Activated T-helper 17 cell treated with anti-CD3 and anti-CD28 coated beads, Interleukin-2, amount 50 U/mL, for 72 hours (primary cell): Measurements from ENCODE around the gene FKBP6. TPM values are rescaled to one million over a fixed set of nuclear protein-coding genes. Genes with fewer than 3 reads are reported as not detected.
"Not testable (repeated sequence)": the region's sequence is repeated elsewhere in the genome, so short reads cannot be mapped to it uniquely, and the experiment has no call there.

Experiments used
- ATAC-seq: fragments of 150-1000 bp; cut with Tn5 transposase; replicated peaks from 2 replicates; pipeline ENCODE4 v1.10.0; 2021; ENCODE audit warnings: mild to moderate bottlenecking, moderate library complexity
- H3K27ac Mint-ChIP-seq: one replicate; pipeline ENCODE4 v1.8.0; 2022; ENCODE audit warnings: mixed read lengths
- H3K27me3 Mint-ChIP-seq: one replicate; pipeline ENCODE4 v1.8.0; 2022; ENCODE audit warnings: mixed read lengths
- H3K36me3 Mint-ChIP-seq: one replicate; pipeline ENCODE4 v1.8.0; 2022; ENCODE audit warnings: low read depth, mild to moderate bottlenecking, mixed read lengths
- H3K4me1 Mint-ChIP-seq: one replicate; pipeline ENCODE4 v1.8.0; 2022; ENCODE audit warnings: mixed read lengths
- H3K4me3 Mint-ChIP-seq: one replicate; pipeline ENCODE4 v1.8.0; 2022; ENCODE audit warnings: mild to moderate bottlenecking, mixed read lengths
- H3K9me3 Mint-ChIP-seq: one replicate; pipeline ENCODE4 v1.8.0; 2022; ENCODE audit warnings: mixed read lengths
- total RNA-seq, 2 donors: library from RNA; stranded (reverse); gene quantifications; one replicate each; pipeline ENCODE4 v1.2.3, GENCODE V29; 2022

The FKBP6 gene, protein sequence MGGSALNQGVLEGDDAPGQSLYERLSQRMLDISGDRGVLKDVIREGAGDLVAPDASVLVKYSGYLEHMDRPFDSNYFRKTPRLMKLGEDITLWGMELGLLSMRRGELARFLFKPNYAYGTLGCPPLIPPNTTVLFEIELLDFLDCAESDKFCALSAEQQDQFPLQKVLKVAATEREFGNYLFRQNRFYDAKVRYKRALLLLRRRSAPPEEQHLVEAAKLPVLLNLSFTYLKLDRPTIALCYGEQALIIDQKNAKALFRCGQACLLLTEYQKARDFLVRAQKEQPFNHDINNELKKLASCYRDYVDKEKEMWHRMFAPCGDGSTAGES
- not detected for total RNA-seq

DNA sequence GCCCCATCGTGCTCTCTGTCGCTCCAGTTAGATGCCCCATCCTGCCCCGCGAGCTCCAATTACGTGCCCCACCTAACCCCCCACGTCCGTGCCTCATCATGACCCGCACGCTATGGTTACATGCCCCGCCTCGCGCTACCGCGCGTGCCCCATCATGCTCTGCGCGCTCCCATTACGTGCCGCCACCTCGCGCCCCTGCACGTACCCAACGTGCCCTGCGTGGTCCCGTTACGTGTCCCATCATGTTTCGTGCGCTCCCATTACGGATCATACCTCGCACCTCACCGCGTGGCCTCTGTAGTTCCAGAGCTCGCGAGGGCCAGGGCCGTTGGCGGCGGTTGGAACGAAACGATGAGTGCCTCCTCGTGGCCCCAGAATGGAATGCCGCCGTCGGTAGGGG, at the start of gene FKBP6, which contains the start of gene TRIM50:
FKBP6 (plus strand) TSS at position 240 of the 400 bp plus-strand sequence. CDS start 268 bp downstream, outside the sequence.
TRIM50 (minus strand) TSS at position 161 of the 400 bp plus-strand sequence. CDS start 3,295 bp downstream, outside the sequence.
- H3K4me3 Mint-ChIP-seq, H3K36me3 Mint-ChIP-seq, H3K9me3 Mint-ChIP-seq, H3K4me1 Mint-ChIP-seq, H3K27ac Mint-ChIP-seq, ATAC-seq, H3K27me3 Mint-ChIP-seq: not testable (repeated sequence)

DNA sequence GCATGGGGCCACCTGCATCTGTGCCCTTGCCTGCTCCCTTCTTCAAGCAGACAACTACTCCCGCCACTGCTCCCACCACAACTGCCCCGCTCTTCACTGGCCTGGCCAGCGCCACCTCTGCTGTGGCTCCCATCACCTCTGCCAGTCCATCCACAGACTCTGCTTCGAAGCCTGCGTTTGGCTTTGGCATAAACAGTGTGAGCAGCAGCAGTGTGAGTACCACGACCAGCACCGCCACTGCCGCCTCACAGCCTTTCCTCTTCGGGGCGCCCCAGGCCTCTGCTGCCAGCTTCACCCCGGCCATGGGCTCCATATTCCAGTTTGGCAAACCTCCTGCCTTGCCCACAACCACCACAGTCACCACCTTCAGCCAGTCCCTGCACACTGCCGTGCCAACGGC, 30.7 kb upstream of the FKBP6 start:
- not testable (repeated sequence) for H3K4me3 Mint-ChIP-seq, H3K27ac Mint-ChIP-seq, H3K36me3 Mint-ChIP-seq, H3K4me1 Mint-ChIP-seq, ATAC-seq, H3K9me3 Mint-ChIP-seq, H3K27me3 Mint-ChIP-seq

DNA sequence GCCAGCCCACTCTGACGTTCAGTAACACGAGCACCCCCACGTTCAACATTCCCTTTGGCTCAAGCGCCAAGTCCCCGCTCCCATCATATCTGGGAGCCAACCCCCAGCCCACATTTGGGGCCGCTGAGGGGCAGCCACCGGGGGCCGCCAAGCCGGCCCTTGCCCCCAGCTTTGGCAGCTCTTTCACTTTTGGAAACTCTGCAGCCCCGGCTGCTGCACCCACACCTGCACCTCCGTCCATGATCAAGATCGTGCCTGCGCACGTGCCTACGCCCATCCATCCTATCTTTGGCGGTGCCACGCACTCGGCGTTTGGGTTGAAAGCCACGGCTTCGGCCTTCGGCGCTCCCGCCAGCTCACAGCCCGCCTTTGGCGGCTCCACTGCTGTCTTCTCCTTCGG, 30.3 kb upstream of the FKBP6 start:
- not testable (repeated sequence) for H3K4me3 Mint-ChIP-seq, H3K27me3 Mint-ChIP-seq, H3K9me3 Mint-ChIP-seq, H3K4me1 Mint-ChIP-seq, ATAC-seq, H3K27ac Mint-ChIP-seq, H3K36me3 Mint-ChIP-seq

DNA sequence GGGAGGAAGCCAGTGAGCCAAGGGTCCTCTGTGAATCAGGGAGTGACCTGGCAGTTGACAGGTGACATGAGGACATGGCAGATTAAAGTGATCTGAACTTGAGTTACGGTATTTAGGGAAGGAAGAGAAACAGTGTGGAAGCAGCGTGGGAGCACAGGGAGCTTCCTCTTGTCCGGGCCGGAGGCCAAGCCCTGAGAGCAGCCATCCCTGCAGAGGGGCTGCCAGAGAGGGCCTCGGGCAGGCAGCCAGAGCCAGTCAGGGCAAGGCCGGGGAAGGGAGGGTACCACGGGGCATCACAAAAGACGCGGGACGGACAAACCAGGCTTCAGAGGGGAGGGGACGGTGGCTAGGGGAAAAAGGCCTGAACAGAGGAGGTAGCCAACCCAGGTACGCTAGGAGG, 28.1 kb upstream of the FKBP6 start:
- H3K4me1 Mint-ChIP-seq, H3K27ac Mint-ChIP-seq, H3K4me3 Mint-ChIP-seq, ATAC-seq, H3K27me3 Mint-ChIP-seq, H3K9me3 Mint-ChIP-seq: not testable (repeated sequence)
- peaks cover 19% of the 10 kb centered on the region for H3K36me3 Mint-ChIP-seq

DNA sequence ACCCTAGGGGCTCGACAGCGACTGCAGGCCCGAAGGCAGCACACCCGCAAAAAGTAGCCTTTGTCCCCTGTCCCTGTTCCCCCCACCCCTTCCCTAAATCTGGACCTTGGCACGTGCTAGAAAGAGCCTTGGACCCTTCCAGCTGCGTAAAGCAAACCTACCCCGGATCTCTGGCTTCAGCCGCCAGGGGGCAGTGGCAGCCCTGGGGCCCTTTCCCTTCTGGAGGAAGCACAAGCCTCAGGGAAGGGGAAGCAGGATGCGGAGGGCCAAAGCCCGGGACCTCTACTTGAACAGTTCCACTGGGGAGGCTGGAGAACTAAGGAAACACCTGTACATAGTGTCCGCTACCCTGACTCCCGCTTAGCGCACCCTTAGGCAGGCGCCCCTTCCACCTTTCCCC, 26.9 kb upstream of the FKBP6 start:
- not testable (repeated sequence) for H3K4me1 Mint-ChIP-seq, H3K4me3 Mint-ChIP-seq, H3K27me3 Mint-ChIP-seq, ATAC-seq, H3K27ac Mint-ChIP-seq, H3K9me3 Mint-ChIP-seq
- H3K36me3 Mint-ChIP-seq, result peaks cover 32% of the 10 kb centered on the region

DNA sequence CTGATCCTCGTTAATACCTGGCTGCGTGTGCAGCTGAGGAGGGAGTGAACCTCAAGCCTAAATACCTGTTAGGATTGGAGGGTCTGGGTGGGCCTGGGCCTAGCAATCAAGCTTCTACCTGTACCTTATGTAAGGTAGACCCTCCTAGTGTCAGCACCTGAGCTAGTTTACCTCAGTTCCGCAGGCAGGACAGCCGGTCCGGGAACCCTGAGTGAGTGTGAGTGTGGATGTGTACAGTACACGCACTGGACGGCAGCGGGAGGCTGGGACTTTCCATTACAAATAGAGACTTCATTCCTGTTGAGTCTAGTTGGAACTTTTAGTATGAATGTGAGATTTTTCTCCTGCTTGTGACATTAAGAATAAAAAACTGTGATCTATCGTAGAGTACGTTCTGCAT, 25.1 kb upstream of the FKBP6 start:
- H3K4me1 Mint-ChIP-seq, H3K4me3 Mint-ChIP-seq: not testable (repeated sequence)

DNA sequence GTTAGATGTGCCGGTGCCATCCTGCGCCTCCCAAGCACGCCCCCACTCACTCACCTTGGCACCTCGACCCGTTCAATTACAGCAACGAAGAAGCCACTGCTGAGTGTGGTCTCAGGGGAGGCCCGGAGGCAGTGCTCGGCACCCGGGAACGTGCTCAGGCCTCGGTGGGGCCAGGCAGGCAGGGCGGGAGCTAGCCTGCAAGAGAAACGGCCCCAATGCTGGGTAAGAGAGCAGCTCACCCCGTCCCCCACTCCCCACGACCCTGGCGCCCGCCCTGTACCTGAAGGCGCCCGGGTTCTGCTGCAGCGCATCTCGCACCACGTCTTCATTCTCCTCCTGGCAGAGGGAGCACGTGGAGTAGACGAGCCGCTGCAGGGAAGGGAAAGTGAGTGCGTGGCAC, 24.4 kb upstream of the FKBP6 start:
- H3K9me3 Mint-ChIP-seq, result no peaks in the 10 kb centered on the region

More for the DNA sequence above, 25.1 kb upstream of the FKBP6 start:
- not testable (repeated sequence) for H3K27ac Mint-ChIP-seq, ATAC-seq, H3K9me3 Mint-ChIP-seq, H3K27me3 Mint-ChIP-seq
- peaks cover 49% of the 10 kb centered on the region for H3K36me3 Mint-ChIP-seq

DNA sequence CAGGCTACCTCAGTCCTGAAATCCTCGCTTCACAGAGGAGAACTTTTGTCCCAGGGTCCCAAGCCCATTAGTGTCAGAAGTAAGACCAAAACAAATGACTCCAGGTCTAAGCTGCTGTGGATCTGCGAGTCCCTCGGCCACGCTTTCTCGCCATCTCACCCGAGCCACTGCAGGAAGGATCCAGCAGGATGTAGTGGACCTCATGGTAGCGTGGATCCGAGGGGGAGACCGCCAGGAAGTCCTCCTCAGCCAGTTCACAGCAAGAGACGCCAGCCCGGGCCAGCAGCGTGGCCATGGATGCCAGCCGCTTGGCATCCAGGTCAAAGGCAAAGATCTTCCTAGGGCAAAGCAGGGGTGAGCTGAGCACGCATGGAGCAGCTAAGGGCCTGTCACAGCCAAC, 23.9 kb upstream of the FKBP6 start:
- no peaks in the 10 kb centered on the region for H3K27me3 Mint-ChIP-seq
- ATAC-seq, result no peak

More for the DNA sequence above, 24.4 kb upstream of the FKBP6 start:
- H3K4me3 Mint-ChIP-seq, result no peak overlapping the region
- H3K4me1 Mint-ChIP-seq, result peaks cover 14% of the 10 kb centered on the region
- H3K27me3 Mint-ChIP-seq, result no peaks in the 10 kb centered on the region
- ATAC-seq, result no peak
- peaks cover 56% of the 10 kb centered on the region for H3K36me3 Mint-ChIP-seq
- no peak overlapping the region for H3K27ac Mint-ChIP-seq

DNA sequence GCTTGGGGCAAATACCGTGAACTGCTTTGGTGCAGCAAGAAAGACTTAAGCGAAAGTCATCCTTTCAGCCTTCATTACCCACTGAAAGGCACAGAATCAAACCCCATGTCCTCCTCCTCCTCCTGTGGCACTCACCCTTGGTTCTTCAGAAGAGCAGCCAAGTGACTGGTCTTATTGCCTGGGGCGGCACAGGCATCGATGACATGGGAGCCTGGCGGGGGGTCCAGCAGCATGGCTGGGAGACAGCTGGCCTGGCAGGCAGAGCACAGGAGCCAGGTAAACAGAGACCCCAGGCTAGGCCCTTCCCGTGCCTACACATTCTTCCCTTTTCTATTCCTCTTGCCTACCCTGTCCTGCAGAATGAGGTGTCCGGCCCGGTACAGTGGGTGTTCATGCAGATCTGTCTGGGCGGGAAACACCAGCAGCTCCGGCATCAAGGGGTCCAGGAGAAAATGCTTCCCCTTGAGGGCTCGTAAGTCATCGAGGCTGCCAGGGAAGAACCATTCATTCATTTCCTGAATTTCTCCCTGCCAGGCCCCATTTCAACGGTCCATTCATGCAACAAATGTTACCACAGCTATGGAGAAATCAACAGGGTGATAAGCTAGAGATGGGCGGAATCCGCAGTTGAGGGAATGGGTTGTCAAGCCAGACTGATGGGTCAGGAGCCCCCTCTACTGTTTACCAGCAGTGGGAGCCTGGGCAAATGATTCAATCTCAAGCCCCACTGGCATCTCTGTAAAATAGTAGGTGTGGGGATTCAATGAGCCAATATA, 23.2 kb upstream of the FKBP6 start:
- H3K4me3 Mint-ChIP-seq, H3K27ac Mint-ChIP-seq, ATAC-seq, H3K9me3 Mint-ChIP-seq, H3K27me3 Mint-ChIP-seq: not testable (repeated sequence)
- Mint-ChIP-seq H3K4me1 (peaks cover 14% of the 10 kb centered on the region), H3K36me3 (peaks cover 60% of the 10 kb centered on the region)

More for the DNA sequence above, 23.9 kb upstream of the FKBP6 start:
- H3K36me3 Mint-ChIP-seq, result peaks cover 60% of the 10 kb centered on the region
- H3K27ac Mint-ChIP-seq, result no peak overlapping the region
- peaks cover 14% of the 10 kb centered on the region for H3K4me1 Mint-ChIP-seq
- no peak overlapping the region for H3K4me3 Mint-ChIP-seq
- no peaks in the 10 kb centered on the region for H3K9me3 Mint-ChIP-seq

DNA sequence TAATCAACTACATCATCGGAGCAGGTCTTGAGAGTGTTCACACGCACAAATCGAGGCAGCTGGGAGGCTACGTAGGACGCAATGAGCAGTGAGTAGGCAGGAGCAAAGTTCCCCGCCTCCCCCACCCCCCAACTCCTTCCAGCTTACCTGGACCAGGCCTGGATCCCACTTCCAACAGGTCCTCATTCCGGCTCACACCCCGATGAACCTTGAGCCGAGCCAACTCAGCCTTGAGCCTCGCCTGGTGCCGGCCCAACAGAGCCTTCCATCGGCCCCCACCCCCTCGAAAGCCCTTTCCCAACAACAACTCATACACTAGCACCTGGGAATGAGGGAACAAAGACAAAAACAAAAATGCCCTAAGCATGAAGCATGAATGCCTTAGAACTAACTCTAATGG, 20.5 kb upstream of the FKBP6 start:
- Mint-ChIP-seq H3K4me3 (peak overlapping the region; percentile 95), H3K4me1 (peaks cover 14% of the 10 kb centered on the region), H3K36me3 (peaks cover 60% of the 10 kb centered on the region), H3K9me3 (no peaks in the 10 kb centered on the region), H3K27ac (peak overlapping the region; percentile 97), H3K27me3 (no peaks in the 10 kb centered on the region)
- no peak for ATAC-seq

DNA sequence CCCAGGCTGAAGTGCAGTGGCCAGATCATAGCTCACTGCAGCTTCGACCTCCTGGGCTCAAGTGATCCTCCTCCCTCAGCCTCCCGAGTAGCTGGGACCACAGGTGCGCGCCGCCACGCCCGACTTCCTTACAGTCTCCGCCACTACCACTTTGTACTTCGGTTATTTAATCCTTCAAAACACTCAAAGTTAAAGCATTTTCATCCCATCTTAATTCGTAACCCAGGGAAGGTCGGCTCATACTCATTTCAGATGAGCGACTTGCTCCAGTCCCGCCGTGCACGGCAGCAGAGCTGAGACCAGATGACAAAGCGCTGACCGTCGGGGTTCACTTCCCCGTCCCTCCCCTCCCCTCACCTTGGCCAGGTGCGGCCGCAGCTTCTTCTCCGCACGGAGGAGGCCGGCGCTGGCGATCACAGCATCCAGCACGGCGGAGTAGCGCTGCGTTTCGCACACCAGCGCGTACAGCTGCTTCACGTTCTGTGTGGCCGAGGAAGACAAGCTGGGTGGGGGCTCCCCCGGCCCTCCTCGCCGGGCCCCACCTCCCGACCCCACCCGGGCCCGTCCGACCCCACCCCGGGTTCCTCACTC, 19.8 kb upstream of the FKBP6 start:
- Mint-ChIP-seq H3K27me3 (no peaks in the 10 kb centered on the region), H3K9me3 (no peaks in the 10 kb centered on the region), H3K27ac (peak overlapping the region; percentile 97), H3K4me1 (peaks cover 14% of the 10 kb centered on the region), H3K36me3 (peaks cover 54% of the 10 kb centered on the region), H3K4me3 (peak overlapping the region; percentile 95)
- ATAC-seq, result peak; percentile 52

DNA sequence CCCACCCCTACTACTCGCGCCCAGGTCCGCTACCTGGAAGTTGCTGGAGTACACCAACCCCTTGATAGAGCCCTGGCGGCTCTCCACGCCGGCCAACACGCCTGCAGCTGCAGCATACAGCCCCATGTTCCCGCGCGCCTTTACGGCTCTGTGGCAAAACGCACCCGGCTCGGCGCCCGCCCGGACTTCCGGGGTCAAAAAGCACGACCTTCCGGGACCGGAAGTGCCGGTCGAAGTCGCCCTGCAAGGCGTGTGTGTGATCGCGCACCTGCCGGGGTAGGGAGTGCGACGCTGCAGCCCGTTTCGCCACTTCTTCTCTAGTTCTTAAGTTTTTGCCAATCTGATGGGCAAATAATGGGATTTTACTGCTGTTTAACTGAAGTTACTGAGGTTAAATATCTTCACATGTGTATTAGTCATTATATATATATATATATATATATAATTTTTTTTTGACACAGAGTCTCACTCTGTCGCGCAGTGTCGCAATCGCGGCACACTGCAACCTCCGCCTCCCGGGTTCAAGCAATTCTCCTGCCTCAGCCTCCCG, 19.2 kb upstream of the FKBP6 start, which contains the start of gene NSUN5:
NSUN5 (minus strand) TSS at position 162 of the 550 bp plus-strand sequence; CDS start at position 126, 36 bp downstream.
- peak; percentile 98 for ATAC-seq
- peak within 1 kb of the TSS; percentile 97 for H3K27ac Mint-ChIP-seq
- H3K4me1 Mint-ChIP-seq, result peaks cover 14% of the 10 kb centered on the region
- no peaks in the 10 kb centered on the region for H3K9me3 Mint-ChIP-seq
- no peaks in the 10 kb centered on the region for H3K27me3 Mint-ChIP-seq
- peak within 1 kb of the TSS; percentile 95 for H3K4me3 Mint-ChIP-seq
- H3K36me3 Mint-ChIP-seq, result peaks cover 52% of the 10 kb centered on the region

DNA sequence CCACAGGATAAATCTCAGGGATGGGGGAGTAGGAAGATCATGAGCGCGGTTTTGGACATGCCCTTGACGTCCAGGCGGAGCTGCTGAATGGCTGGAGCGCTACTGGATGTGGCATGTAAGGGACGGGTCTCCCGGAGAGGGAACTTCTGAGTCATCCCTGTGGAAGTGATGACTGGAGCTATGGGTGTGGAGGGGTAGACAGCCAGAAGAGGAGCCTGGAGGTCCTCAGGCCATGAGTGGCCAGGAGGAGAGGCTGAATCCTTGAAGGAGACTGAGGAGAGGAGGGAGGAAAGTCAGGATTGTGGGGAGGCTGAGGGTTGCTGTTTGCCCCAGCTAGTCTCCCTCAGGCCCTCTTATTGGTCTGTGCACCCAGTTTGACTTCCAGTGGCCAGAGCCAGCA, 16.5 kb upstream of the FKBP6 start:
- peaks cover 25% of the 10 kb centered on the region for H3K36me3 Mint-ChIP-seq
- not testable (repeated sequence) for H3K9me3 Mint-ChIP-seq, ATAC-seq, H3K27ac Mint-ChIP-seq, H3K4me3 Mint-ChIP-seq, H3K27me3 Mint-ChIP-seq
- H3K4me1 Mint-ChIP-seq, result peaks cover 14% of the 10 kb centered on the region

DNA sequence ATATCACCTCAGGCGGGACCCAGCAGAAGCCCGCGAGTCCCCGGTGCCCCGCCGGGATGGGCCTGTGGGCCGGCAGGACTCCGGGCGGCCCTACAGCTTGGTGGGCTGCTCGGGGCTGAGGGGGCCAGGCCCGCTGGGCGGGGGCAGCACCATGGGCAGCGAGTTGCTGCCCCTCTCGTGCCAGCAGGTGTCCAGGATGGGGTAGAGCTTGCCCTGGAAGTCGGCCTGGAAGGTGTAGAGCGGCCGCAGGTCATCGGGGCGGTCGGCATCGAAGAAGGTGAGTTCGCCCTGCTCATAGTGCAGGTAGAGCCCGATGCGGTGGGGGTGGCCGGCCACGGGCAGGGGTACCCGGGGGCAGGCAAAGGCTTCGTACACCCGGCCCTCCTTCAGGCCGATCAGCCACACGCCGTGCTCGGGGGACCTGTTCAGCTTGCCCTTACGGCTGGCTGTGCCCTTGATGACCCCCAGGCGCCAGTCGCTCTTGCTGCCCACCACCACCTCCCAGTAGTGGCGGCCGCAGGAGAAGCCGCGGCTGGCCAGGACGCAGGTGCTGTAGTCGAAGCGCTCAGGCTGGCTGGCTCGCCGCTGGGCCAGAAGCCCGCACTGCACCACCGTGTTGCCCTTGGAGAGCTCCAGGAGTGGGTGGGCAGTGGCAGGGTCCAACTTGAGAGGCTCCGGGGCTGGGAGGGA, 15.0 kb upstream of the FKBP6 start:
- peaks cover 3% of the 10 kb centered on the region for H3K4me1 Mint-ChIP-seq
- H3K4me3 Mint-ChIP-seq, result no peak overlapping the region
- no peak for ATAC-seq
- H3K27me3 Mint-ChIP-seq, result no peaks in the 10 kb centered on the region
- H3K36me3 Mint-ChIP-seq, result peaks cover 9% of the 10 kb centered on the region
- H3K27ac Mint-ChIP-seq, result no peak overlapping the region
- no peaks in the 10 kb centered on the region for H3K9me3 Mint-ChIP-seq
